CD4-positive, alpha-beta T cell treated with Interleukin-17A for 4 hours (primary cell): Measurements from ENCODE around the gene KRT83.

Experiments used
- DNase-seq: peaks from one replicate; pipeline ENCODE4 v3.0.0-alpha.2; 2020; ENCODE audit warnings: mixed read lengths

The KRT83 gene

DNA sequence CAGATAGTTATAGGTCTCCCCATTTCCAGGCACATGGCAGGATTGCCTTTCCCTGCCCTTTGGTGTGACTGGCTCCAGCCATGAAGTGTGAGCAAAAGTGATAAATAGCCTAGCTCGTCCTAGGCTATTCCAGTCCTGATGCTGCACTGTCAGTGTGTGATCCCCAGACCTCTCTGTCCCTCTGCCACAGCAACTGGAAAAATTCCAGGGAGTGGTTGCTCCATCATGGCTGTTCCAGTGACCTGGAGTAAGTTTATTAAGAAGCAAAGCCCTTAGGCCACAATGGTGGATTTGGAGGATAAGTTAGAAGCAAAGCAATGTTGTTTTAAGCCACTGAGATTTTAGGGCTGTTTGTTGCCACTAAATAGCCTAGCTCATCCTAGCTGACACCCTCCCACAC lies 9.8 kb upstream of the KRT83 start:
- DNase-seq, result no peak

DNA sequence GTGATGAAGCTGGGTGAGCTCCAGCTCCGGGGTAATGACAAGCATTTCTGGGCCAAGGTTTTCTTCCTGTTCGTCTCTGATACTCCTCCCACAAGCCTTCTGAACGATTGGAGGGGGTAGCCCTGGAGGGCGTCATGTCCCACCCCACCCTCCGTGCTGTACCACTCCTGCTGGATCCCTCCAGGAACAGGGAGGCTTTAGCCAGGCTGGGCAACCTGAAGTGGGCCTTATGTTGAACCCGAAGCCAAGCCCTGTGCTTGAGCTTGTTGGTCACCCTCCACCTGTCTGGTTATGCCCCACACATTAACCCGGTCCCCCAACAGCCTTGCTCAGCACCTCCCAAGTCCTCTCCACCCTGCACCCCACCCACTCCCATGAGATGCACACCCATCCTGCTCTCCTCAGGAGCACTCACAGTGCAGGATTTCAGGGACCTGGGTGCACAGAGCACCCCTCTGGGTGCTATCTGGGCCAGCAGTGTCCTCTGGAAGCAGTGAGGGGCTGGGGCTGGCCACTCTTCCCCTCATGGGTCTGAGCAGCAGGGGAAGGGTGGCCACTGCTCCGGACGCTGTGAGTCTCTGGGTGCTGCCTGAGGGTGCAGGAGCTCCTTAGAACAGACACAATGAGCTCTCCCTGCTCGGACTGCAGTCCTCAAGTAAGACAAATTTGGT lies 6.8 kb upstream of the KRT83 start:
- DNase-seq, result no peak

DNA sequence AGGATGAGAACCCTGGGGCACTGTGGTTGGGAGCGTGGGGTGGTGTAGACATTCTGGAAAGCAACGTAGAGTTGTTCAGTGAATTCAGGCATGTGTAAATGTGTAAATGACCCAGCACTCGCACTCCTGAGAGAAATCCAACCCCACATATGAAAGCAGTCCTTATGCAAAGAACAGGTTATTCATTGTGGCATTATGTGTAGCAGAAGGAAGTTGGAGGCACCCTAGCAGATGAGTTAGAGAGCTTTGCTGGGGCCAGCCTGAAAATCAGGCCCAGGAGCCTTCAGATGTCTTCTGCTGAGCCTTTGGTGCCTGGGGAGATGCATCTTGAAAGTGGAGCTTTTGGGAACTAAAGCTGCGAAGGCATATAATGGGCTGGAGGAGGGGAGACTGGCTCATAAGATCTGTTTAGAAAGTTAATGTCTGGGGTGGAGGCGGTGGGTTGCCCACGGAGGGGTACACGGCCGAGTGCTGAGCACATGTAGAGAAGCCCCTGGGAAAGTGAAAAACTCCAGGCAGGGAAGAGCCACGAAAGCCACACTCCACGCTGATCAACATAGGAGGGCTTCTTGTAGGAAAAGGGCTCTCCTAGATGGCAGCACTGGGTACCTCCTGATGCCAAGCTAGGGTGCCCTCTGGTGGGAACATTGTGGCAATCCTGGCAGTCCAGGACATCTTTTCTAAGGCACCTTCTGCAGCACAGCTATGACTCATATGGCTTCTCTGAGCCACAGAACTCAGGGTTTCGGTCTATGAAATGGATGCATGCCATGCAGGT lies 6.0 kb upstream of the KRT83 start:
- peak; percentile 85 for DNase-seq

DNA sequence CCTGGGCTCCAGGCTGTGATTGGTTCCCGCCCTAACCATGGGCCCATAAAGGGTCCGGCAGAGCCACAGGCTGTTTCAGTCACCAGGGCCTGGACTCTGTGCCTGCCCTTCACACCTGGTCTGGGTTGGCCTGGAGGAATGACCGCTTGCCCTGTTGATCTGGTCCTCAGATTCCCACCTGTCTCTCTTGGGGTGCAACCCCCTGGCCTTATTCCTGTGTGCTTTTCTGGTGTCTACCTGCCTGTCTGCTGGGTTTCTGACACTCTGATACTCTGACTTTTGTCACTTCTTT lies 2.9 kb upstream of the KRT83 start:
- no peak for DNase-seq

DNA sequence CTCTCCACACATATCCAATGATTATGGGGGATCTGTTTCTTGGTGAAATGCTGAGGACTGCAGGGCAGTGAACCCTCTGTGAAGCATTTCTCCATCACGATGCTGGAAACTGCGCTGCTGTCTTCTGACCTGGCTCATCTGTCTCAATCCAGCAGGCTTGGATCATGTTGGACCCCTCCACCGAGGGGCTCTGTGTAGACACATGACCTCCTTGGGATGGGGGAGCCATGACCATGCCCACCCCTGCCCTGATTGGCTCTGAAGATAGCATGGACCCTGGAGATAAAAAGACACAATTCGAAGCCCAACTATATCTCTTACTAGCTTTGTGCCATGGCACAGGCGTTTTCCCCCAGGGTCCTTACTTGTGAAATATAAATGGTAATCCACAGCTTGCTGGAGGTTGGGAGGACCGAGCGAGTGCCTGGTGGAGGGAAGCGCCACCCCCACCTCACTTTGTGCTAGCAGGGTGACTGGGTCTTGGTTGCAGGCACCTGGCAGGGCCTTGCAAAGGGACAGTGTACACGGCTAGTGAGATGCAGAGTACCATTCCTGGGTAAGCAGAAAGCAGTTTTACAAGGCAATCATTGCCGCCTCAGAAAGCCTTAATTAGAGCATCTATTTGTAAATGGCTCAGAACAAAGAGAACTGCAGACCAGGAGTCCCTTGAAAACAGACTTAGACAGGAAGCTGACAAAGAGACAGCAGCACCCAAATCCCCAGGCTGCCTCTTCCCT lies 2.4 kb upstream of the KRT83 start:
- DNase-seq, result no peak

DNA sequence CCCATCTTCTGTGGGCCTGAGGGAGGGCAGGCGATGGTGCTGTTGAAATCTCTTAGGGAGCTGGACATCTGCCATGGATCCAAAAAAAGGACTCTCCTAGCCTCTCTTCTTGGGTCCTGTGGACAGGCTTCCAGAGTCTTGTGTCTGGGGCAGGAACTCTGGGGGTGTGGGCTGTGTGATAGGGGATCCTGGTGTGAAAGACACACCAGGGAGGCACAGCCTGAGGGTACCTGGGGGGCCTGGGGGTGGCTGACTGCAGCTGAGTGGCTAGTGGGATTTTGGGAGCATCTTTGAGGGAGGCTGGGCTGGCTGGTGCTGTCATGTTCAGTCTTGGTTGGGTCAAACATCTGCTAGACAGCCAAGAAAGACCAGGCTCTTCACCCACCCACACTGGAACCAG lies 1.8 kb upstream of the KRT83 start:
- DNase-seq, result no peak

DNA sequence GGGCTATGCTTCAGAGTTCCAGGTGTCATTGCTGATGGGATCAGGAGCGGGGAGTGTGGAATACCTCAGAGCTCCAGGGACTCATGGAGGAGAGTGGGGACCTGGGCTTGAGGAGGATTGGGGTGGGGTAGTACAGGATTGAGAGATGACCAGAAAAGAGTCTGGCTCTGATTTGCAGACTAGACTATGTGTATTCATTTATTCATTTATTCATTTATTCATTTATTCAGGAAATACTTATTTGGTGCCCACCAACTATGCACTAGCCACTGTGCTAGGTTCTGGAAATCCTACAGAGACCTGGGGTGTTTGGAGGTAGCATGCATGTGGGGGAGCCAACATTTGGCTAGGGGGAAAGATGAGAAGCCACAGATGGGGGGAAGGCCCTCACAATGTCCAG lies 871 bp upstream of the KRT83 start:
- no peak for DNase-seq

DNA sequence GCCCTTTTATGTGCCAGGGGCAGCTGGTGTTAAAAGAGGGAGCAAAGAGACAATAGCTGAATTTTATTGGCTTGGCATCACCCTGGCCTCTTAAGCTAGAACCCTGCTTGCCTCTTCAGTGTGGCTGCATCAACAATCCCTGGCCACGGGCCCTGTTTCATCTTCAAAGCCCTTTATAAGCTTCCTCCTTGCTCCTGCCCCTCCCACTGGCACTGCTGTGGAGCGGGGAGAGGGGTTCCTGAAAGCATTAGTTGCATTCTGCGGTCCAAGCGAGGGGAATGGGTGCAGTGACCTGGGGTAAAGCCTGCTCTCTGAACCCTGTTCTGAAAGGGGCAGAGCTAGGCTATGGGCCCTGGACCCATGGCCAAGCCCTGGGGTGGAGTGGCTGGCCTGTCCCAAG lies 220 bp upstream of the KRT83 start:
- DNase-seq, result no peak

DNA sequence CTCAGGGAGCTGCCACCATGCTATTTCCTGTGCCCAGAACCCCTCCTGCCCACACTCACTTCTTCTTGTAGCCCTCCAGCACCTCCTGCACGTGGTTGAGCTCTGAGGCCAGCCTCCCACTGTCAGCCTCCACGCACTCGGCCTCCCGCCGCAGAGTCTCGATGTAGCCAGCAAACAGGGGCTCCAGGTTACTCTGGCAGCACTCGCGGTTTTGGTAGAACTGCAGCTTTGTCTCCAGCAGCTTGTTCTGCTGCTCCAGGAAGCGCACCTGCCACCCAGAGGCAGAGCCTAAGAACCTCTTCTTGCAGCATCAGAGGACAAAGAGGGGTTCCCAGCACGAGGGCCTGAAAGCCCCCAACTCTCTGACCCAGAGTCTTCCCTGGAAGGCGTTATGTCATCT lies 2.1 kb downstream of the KRT83 start:
- DNase-seq, result no peak

DNA sequence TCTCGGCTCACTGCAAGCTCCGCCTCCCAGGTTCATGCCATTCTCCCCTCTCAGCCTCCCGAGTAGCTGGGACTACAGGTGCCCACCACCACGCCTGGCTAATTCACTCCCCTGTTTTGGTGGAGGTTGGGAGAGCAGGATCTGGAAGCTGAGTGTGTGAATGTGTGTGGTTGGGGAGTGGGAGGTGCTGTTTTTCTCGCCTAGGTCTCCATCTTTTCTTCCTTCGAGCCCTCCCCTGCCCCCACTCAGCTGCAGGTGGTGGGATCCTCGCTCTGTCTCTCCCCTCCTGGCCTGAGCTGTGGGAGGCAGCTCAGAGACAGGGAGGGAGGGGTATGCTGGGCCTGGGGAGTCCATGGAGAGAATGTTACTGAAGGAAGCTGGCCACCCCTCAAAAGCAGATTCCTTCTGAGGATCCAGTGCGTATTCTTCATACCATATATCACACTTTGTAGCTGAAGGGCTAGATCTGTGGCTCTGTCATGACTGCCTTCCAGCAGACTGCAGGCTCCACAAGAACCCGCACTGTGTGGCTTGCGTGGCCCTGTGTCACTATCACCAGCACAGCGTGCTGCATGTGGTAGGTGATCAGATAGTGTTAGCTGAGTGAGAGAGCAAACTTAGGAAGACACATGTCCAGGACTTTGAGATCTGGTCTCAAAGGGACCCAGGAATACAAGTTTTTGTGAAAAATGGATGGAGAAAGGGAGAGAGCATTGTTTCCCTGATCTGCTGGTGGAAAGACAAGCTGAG lies 2.8 kb downstream of the KRT83 start:
- no peak for DNase-seq

DNA sequence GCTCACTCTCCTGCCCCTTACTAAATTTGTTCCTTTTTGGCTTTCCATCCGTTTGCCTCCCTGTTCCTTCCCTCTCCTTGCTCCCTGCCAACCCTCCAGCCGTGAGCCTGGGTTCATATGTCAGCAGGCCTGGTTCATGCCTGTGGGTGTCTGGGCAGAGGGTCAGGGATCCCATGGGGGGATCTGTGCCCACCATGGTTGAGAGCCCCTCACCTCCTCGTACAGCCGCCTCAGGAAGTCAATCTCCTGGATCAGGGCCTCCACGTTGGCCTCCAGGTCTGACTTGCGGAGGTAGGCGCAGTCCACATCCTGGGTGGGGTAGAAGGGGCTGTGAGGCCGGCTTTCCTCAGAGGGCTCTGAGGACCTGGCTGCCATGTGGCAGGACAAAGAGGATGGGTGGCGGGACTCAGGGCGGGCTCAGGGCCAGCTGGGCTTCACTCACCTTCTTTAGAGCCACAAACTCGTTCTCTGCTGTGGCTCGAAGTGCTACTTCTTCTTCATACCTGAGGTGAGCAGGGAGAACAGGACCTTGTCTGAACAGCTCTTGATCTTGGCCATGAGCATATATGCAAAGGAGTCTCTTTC lies 3.6 kb downstream of the KRT83 start:
- no peak for DNase-seq

DNA sequence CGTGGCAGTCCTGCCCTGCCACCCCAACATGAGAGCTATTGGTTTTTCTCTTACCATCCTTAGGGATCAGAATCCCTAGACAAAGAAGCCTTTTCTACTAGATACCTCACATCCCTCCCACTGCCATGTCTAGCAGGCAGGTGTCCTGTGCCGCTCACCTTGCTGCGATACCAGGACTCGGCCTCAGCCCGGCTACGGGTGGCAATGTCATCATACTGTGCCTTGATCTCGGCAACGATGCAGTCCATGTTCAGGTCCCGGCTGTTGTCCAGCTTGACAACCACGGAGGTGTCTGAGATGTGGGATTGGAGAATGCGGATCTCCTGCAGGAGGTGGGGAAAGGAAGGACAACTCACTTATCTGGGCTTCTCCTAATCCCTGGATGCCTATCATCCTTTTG lies 4.5 kb downstream of the KRT83 start:
- DNase-seq, result no peak

DNA sequence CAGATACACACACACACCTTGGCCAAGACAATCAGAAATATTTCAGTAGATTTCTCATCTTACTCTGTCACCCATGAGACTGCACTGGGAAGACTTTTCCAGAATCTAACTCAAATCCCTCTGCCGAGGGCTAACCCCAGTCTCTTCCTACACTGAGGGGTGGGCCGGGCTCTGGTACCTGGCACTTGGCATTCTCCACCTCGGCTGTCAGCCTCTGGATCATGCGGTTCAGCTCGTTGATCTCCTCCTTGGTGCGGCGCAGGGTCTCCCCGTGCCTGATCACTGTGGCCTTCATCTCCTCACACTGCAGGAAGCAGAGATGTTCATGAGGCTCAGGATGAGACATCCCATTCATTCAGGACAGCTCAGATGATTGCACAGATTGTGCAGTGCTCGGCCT lies 4.9 kb downstream of the KRT83 start:
- DNase-seq, result no peak

DNA sequence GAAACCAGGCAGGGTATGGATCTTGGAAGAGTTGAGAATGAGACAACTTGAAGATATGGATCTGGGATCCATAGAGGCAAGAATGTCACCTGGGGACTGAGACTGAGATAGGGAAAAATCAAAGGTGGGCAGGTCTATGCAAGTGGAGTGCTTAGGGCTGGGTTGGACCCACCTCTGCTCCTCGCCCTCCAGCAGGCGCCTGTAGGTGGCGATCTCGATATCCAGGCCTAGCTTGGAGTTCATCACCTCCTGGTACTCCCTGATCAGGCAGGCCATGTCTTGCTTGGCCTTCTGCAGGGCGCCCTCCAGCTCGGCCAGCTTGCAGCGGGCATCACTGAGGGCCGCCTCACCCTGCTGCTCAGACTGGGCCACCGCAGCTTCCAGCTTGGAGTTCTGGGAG lies 5.5 kb downstream of the KRT83 start:
- DNase-seq, result peak; percentile 14

DNA sequence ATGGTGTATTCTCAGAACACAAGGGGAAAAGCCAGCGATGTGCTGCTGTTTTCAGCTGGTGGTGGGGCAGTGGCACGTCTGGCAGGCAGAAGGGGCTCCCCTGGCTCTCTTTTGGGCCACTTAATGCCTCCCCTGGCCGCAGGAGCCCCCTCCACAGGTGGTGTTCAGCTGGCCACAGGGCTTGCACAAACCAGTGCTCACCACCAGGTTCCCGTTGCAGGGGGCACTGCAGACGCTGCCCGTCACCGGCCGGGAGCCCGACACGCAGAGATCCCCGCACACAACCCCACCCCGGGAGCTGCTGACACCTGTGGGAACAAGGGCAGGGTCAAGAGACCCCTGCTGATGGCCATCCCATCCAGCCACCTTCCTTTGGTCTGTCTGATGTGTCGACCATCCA lies 6.7 kb downstream of the KRT83 start:
- DNase-seq, result no peak

DNA sequence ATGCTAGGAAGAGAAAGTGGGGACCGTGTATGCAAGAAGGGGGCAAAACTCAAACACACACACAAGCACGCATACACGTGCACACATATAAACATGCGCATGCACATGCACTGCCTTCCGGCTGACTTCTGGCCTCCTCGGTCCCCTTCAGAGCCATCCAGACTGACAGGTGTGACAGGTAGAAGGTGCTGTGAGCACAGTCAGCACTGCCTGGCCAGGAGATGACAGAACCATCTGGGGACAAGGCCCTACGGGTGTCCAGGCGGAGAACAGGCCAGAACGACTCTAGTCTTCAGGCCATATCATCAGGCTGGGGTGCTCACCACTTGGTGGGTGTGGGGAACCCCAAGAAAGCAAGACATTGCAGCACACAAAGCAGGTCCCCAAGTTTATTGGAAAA lies 7.3 kb downstream of the KRT83 start:
- no peak for DNase-seq

DNA sequence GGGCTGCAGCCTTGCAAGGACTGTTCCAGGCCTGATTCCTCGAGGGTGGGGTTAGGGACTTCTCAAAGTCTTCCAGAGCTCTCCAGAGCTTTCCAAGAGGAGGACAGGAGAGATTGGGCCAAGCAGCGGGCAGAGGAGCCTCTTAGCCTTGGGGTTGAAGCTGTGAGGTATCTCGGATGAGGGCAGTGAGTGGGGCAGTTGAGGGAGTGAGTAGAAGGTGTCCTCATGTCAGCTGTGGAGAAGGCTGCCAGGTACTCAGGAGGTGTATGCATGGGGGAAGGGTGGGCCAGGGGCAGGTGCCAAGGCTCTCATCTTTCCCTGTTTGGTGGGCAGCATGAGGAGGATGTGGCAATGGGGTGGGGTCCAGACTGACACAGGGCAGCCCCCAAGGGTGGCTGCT lies 7.7 kb downstream of the KRT83 start:
- DNase-seq, result no peak

DNA sequence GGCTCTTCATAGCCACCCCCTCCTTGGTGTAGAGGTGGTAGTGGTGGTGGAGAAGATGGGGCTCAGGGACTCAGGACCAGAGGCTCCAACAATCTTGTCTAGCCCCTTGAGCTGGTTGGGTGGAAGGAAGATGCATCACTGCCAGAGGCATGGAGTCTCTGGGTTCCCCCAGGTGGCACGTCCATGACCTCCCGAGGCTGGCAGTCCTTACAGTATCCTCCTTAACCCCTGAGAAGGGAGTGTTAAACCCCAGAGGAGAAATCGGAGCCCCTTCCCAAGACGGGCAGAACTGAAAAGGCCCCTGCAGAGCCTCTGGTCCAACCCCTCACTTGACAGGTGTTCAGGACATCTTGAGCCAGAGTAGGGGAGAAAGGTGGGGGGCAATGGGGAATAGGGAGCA lies 9.1 kb downstream of the KRT83 start:
- DNase-seq, result no peak

DNA sequence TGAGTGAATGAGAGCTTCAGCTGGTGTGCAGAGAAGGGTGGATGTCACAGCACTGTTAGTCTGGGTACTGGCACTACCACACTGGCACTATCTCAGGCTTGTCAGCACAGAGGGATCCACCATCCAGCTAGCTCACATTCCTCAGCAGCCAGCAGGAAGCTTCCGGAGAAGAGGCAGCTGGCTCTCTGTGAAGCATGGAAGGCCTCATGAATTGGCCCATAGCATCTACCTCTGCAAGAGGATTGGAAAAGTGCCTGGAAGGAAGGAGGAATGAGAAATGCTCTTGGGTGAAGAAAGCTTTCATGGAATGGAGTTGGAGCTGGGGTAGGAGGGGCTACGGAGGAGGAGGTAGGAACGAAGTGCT lies 9.9 kb downstream of the KRT83 start:
- DNase-seq, result no peak

DNA sequence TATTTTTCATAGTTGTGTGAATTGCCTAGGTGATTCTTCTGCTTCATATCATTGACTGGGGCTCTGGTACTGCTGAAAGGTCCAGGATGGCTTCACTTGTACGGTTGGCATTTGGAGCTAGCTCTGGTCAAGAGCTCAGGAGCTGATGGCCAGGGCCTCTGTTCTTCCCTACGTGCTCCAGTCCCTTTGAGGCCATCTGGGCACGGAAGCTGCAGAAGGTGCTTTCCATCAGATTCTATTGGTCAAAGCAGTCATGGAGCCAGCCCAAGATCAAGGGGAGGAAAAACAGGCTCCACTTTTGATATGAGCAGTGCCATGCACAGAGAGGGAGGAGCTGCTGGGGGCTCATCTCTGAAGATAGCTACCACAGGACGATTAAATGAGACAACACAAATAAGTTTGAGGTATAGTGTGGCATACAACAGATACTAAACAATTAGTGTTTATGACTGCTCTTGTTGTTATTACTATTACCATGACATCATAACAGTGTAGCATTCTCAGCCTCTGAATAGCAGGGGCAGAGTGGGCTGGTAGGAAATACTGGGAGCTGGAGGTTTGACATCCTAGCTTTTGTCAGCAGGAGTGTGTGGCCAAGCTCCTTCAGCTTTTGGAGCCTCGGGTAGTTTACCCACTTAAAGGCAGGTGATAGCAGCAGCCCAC lies 10.4 kb downstream of the KRT83 start:
- no peak for DNase-seq

DNA sequence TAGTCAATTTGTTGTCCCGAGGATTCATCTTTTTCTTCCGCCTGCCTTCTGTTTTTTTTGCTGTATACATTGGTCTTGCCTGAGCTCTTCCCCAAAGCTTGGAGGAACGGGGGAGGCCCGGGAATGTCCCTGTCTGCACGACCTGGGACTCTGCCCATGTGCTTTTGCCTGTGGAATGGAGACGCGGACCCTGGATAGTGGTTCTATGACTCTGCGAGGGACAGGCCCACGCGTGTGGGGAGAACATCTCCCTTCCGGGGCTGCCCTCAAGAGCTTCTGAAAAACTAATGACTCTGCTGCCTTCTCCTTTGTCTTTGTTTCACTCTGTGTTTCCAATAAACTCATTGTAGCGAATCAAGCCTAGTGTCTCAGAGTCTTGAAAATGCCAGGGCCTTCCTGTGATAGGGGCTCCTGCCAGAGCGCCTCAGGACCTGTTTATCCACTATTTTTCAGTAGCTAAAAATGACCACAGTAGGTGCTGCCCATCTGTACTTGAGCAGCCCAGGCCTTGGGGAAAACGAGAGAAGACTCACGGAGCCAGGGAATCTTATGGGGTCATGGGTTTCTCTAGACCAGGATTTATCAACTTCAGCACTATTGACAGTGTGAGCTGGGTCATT lies 12.3 kb downstream of the KRT83 start:
- DNase-seq, result no peak
